Endothelial cell of umbilical vein (primary cell): ENCODE data around the gene GPR34. TPM values are rescaled to one million over a fixed set of nuclear protein-coding genes. Genes with fewer than 3 reads are reported as not detected.

Source experiments
- BruUV-seq: library from RNA; stranded (reverse); fragments of 400-500 nt; replicated peaks from 2 replicates; lab custom pipeline; 2021; lab: Mats Ljungman, UMichigan
- CTCF ChIA-PET: fragments of 300-600, 350-600 bp; sonication (Branson Sonifier 250); formaldehyde crosslinking; loops from one replicate; lab custom pipeline; 2021; ENCODE audit warnings: antibody characterized with exemption, inconsistent platforms; lab: Charles Lee
- POLR2A ChIA-PET: fragments of 300-600, 350-600 bp; sonication (Branson Sonifier 250); formaldehyde crosslinking; loops from one replicate; lab custom pipeline; 2021; ENCODE audit warnings: antibody characterized with exemption, inconsistent platforms; lab: Charles Lee
- DNase-seq: peaks from one replicate; pipeline ENCODE4 v3.0.0-alpha.2; 2011; ENCODE audit warnings: low read depth, low spot score
- FAIRE-seq: peaks from 2 replicates; lab custom pipeline; 2011; peaks lifted over from hg19 to GRCh38; lab: Jason Lieb, UNC
- H2AFZ ChIP-seq: 2 replicates; pipeline ENCODE4 v1.6.0; 2012; ENCODE audit warnings: low read depth, low read length, control low read depth, inconsistent platforms
- H3K27ac ChIP-seq: 2 replicates; pipeline ENCODE4 v1.5.1; 2011; ENCODE audit warnings: low read depth, mild to moderate bottlenecking, control low read depth, low read length, moderate library complexity; ENCODE audit not compliant: insufficient read depth
- H3K27me3 ChIP-seq, 2 experiments: 2 replicates each; pipeline versions ENCODE4 v1.6.0 to v1.6.1; 2011; ENCODE audit warnings: low read length in 2 of 2, mixed read lengths in 1 of 2; ENCODE audit not compliant: control insufficient read depth in 2 of 2, insufficient read depth in 2 of 2
- H3K36me3 ChIP-seq, 2 experiments: 2 replicates in 1 of 2; 3 replicates in 1 of 2; pipeline ENCODE4 v1.5.1; 2011; ENCODE audit warnings: low read length in 2 of 2, mild to moderate bottlenecking in 1 of 2, moderate library complexity in 1 of 2; ENCODE audit not compliant: control insufficient read depth in 2 of 2, insufficient read depth in 2 of 2; ENCODE audit errors: extremely low read depth in 1 of 2
- H3K4me1 ChIP-seq: 3 replicates; pipeline ENCODE4 v1.5.1; 2011; ENCODE audit warnings: mild to moderate bottlenecking, low read length; ENCODE audit not compliant: control insufficient read depth, insufficient read depth; ENCODE audit errors: extremely low read depth
- H3K4me2 ChIP-seq: 2 replicates; pipeline ENCODE4 v1.6.1; 2011; ENCODE audit warnings: low read length, control low read depth, mixed read lengths; ENCODE audit not compliant: insufficient read depth
- H3K4me3 ChIP-seq, 3 experiments: fragments of 200-600 bp in 1 of 3; sonication (generic), shearing (Covaris generic) in 1 of 3; replicated peaks in 1 of 3; 2 replicates each; pipeline ENCODE4 v1.5.1; 2011 to 2016; ENCODE audit warnings: control low read depth in 3 of 3, low read length in 3 of 3, mild to moderate bottlenecking in 2 of 3, inconsistent platforms in 1 of 3, low read depth in 1 of 3, moderate library complexity in 1 of 3; ENCODE audit not compliant: insufficient read depth in 1 of 3
- H3K79me2 ChIP-seq: 2 replicates; pipeline ENCODE4 v1.6.0; 2012; ENCODE audit warnings: low read length, inconsistent platforms; ENCODE audit not compliant: control insufficient read depth, insufficient read depth
- H3K9ac ChIP-seq: replicated peaks from 2 replicates; pipeline ENCODE3; 2011; ENCODE audit warnings: low read length, control low read depth; ENCODE audit not compliant: insufficient read depth; ENCODE audit errors: extremely low read depth
- H3K9me1 ChIP-seq: replicated peaks from 3 replicates; pipeline ENCODE4 v1.6.0; 2011; ENCODE audit warnings: mild to moderate bottlenecking, low read length; ENCODE audit not compliant: control insufficient read depth, insufficient read depth; ENCODE audit errors: extremely low read depth
- H3K9me3 ChIP-seq: replicated peaks from 2 replicates; pipeline ENCODE4 v1.5.1; 2012; ENCODE audit warnings: low read length, inconsistent platforms; ENCODE audit not compliant: control insufficient read depth, insufficient read depth
- H4K20me1 ChIP-seq: replicated peaks from 2 replicates; pipeline ENCODE3; 2011; ENCODE audit warnings: mild to moderate bottlenecking, low read length; ENCODE audit not compliant: control insufficient read depth, insufficient read depth; ENCODE audit errors: extremely low read depth
- EZH2 ChIP-seq: IDR thresholded peaks from 2 replicates; pipeline ENCODE4 v1.6.1; 2012; ENCODE audit warnings: borderline replicate concordance, low read depth, mild to moderate bottlenecking, moderate library complexity, low read length, inconsistent platforms; ENCODE audit not compliant: severe bottlenecking
- FOS ChIP-seq: IDR thresholded peaks from 2 replicates; pipeline ENCODE4 v1.6.1; 2011; ENCODE audit warnings: mild to moderate bottlenecking, low read length, moderate library complexity, borderline replicate concordance; ENCODE audit not compliant: insufficient read depth
- GATA2 ChIP-seq: IDR thresholded peaks from 2 replicates; pipeline ENCODE4 v1.7.0; 2011; ENCODE audit warnings: low read depth, mild to moderate bottlenecking, moderate library complexity, mixed read lengths, low read length; ENCODE audit not compliant: insufficient read length, insufficient read depth
- JUN ChIP-seq: IDR thresholded peaks from 2 replicates; pipeline ENCODE4 v1.6.1; 2011; ENCODE audit warnings: borderline replicate concordance, low read depth; ENCODE audit not compliant: insufficient read length, insufficient read depth
- MYC ChIP-seq: IDR thresholded peaks from one replicate; pipeline ENCODE4 v1.6.1; 2011; ENCODE audit warnings: mild to moderate bottlenecking, low read depth, low read length
- POLR2A ChIP-seq: IDR thresholded peaks from 2 replicates; pipeline ENCODE4 v1.6.1; 2012; ENCODE audit warnings: low read depth, mild to moderate bottlenecking, control low read depth, low read length
- POLR2AphosphoS5 ChIP-seq: IDR thresholded peaks from 2 replicates; pipeline ENCODE4 v1.6.1; 2012; ENCODE audit warnings: low read depth, mild to moderate bottlenecking, control low read depth, low read length, moderate library complexity; ENCODE audit not compliant: insufficient read depth
- dilution Hi-C: fragments of 300-500 bp; cut with MboI; formaldehyde crosslinking; loops from one replicate; pipeline ENCODE4 v1.15.0; 2019; ENCODE audit warnings: low sequenced_read_pairs; ENCODE audit not compliant: extremely low pct_ligation_motif_present
- intact Hi-C: fragments of 100-400 bp; cut with micrococcal nuclease; formaldehyde crosslinking; loops from one replicate; pipeline ENCODE4 v1.10.0; 2022
- polyA plus RNA-seq, 4 experiments: library from polyadenylated mRNA; depleted of rRNA in 3 of 4; stranded (reverse) in 3 of 4; unstranded in 1 of 4; fragments of >200 nt; gene quantifications; 2 replicates each; pipeline versions ENCODE4 v1.2.1 to v1.2.3, GENCODE V29; 2011 to 2012; ENCODE audit warnings: missing spikeins in 1 of 4
- total RNA-seq: library from RNA; stranded (reverse); gene quantifications from 2 replicates; pipeline ENCODE4 v1.2.3, GENCODE V29; 2021
- TF ChIP-seq, protein P1 (sequence below), 2 donors: IDR thresholded peaks; 1 replicate in 1 of 2; 2 replicates in 1 of 2; pipeline ENCODE4 v1.5.1; 2011; ENCODE audit warnings: low read length in 2 of 2, mild to moderate bottlenecking in 2 of 2, moderate library complexity in 2 of 2, control low read depth in 1 of 2, inconsistent platforms in 1 of 2, low read depth in 1 of 2; ENCODE audit not compliant: insufficient read depth in 1 of 2; ENCODE audit errors: extremely low read depth in 1 of 2
- TF ChIP-seq, protein P2 (sequence below): IDR thresholded peaks from 2 replicates; pipeline ENCODE4 v1.6.1; 2011; ENCODE audit not compliant: insufficient read depth, insufficient read length

The GPR34 gene
- total and polyA plus RNA-seq, 2 donors (not counting 3 experiments of a cell fraction or from before 2014, with no cell fraction given) = not detected

DNA sequence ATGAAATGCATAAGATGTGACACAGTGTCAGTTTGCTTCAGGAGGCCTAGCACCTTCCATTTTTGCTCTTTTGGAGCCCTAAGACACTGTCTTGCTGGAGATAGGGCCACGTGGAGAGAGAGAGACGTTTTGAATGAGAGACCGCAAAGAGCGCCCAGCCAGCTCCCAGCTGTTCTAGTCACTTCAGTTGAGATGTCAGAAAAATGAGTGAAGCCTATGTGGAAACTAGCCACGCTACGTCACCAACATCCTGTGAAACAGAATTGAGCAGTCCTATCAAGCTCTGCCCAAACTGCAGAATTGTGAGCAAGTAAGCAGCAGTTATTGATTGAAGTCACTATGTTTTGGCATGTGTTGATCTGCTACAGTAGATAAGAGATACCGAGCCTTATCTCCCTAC, 48.3 kb downstream of the GPR34 start:
- ChIA-PET CTCF (no interaction called here), POLR2A (no interaction called here)
- no peaks in the 10 kb centered on the region for H3K79me2 ChIP-seq
- dilution Hi-C loops = no loop called here
- no peak overlapping the region for H3K27ac ChIP-seq
- no peaks in the 10 kb centered on the region for H3K27me3 ChIP-seq
- DNase-seq = no peak
- H3K4me3 ChIP-seq = no peak overlapping the region
- intact Hi-C loops = no loop called here
- H3K4me1 ChIP-seq = no peaks in the 10 kb centered on the region
- H3K9me3 ChIP-seq = no peaks in the 10 kb centered on the region
- TF ChIP-seq, protein P1, sequence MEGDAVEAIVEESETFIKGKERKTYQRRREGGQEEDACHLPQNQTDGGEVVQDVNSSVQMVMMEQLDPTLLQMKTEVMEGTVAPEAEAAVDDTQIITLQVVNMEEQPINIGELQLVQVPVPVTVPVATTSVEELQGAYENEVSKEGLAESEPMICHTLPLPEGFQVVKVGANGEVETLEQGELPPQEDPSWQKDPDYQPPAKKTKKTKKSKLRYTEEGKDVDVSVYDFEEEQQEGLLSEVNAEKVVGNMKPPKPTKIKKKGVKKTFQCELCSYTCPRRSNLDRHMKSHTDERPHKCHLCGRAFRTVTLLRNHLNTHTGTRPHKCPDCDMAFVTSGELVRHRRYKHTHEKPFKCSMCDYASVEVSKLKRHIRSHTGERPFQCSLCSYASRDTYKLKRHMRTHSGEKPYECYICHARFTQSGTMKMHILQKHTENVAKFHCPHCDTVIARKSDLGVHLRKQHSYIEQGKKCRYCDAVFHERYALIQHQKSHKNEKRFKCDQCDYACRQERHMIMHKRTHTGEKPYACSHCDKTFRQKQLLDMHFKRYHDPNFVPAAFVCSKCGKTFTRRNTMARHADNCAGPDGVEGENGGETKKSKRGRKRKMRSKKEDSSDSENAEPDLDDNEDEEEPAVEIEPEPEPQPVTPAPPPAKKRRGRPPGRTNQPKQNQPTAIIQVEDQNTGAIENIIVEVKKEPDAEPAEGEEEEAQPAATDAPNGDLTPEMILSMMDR (IDR thresholded peaks at IDR 0.05; ENCODE audit: extremely low read depth in 1 of 2, insufficient read depth in 1 of 2, low read depth in 1 of 2, low read length in 2 of 2) = no peak
- TF ChIP-seq POLR2AphosphoS5 (no peak), FOS (no peak), EZH2 (no peak), POLR2A (no peak), GATA2 (no peak), MYC (no peak), JUN (no peak)
- TF ChIP-seq, protein P2, sequence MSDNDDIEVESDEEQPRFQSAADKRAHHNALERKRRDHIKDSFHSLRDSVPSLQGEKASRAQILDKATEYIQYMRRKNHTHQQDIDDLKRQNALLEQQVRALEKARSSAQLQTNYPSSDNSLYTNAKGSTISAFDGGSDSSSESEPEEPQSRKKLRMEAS = no peak
- H3K36me3 ChIP-seq = no peaks in the 10 kb centered on the region
- H3K9ac ChIP-seq = no peak overlapping the region
- FAIRE-seq = no peak
- no peak overlapping the region for H2AFZ ChIP-seq
- no TSS peak for BruUV-seq
- no peaks in the 10 kb centered on the region for H3K9me1 ChIP-seq
- no peaks in the 10 kb centered on the region for H4K20me1 ChIP-seq
- H3K4me2 ChIP-seq = no peak overlapping the region
